ENCODE results near the gene SEMA4A.
"Not testable (repeated sequence)": the region's sequence is repeated elsewhere in the genome, so short reads cannot be mapped to it uniquely, and the experiment has no call there.

SEMA4A gene

DNA sequence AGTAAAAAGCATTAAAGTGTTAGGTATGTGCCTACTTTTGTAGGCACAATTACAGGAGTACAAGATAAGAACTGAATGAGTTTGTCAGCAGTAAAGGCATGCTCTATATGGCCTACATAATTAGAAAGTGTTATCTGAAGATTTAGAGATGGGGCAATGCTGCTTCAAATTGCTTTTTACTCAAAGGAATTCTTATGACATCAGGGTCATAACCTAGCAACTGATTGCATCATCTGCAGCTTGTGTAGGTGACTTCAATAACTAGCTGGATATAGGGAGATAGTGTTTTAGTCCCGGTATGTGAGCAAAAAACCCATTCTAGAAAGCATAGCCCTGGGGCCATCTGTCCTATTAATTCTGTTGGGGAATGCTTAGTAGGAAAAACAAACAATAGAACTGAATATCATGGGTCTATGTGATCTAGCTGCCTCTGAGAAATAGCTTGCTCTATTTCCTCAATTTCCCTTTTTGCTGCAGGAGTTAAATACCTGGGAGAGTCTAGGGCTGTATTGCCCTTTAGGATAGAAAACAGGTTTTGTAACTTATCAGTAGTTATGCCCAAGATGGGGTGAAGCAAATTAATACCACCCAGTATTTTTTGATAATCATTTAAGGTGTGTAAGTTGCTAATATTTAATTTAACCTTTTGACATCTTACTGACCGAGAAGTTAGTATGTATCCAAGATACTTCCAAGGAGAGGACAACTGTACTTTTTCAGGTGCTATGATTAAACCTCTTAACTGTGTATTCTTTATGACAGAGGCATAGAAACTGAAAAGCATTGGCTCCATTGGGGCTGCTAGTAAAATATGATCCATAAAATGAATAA is 33.2 kb downstream of the SEMA4A start:
- H3K36me3 ChIP-seq (ENCODE audit: insufficient read depth); H3K4me1 ChIP-seq (ENCODE audit: low read depth, poor library complexity, severe bottlenecking); H3K9ac ChIP-seq: not testable (repeated sequence)

DNA sequence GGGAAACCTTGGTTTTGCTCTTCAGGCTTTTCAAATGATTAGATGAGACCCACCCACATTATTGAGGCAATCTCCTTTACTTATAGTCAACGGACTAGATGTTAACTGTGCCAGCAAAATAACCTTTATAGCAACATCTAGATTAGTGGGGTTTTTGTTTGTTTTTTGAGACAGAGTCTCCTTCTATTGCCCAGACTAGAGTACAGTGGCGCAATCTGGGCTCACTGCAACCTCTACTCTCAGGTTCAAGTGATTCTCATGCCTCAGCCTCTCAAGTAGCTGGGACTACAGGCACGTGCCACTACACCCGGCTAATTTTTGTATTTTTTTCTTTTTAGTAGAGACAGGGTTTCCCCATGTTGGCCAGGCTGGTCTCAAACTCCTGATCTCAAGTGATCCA is 36.9 kb downstream of the SEMA4A start:
- not testable (repeated sequence) for H3K4me2 ChIP-seq; H3K4me3 ChIP-seq (IDR thresholded peaks at IDR 0.05; ENCODE audit: insufficient read depth, low read depth, low read length); H4K20me1 ChIP-seq (ENCODE audit: insufficient read depth); H3K36me3 ChIP-seq (ENCODE audit: insufficient read depth); H3K9ac ChIP-seq; H3K27ac ChIP-seq; H3K27me3 ChIP-seq (ENCODE audit: insufficient read depth, low read depth); H2AFZ ChIP-seq (ENCODE audit: low read depth)
- Histone ChIP-seq H3K4me1 (ENCODE audit: low read depth, poor library complexity, severe bottlenecking) (peaks cover 10% of the 10 kb centered on the region), H3K79me2 (ENCODE audit: insufficient read depth, low read depth) (peaks cover 13% of the 10 kb centered on the region)

More for the DNA sequence above, 33.2 kb downstream of the SEMA4A start:
- H3K27me3 ChIP-seq (ENCODE audit: insufficient read depth, low read depth); H2AFZ ChIP-seq (ENCODE audit: low read depth); H3K4me2 ChIP-seq; H4K20me1 ChIP-seq (ENCODE audit: insufficient read depth); H3K4me3 ChIP-seq (IDR thresholded peaks at IDR 0.05; ENCODE audit: insufficient read depth, low read depth, low read length); H3K27ac ChIP-seq; H3K79me2 ChIP-seq (ENCODE audit: insufficient read depth, low read depth): not testable (repeated sequence)

DNA sequence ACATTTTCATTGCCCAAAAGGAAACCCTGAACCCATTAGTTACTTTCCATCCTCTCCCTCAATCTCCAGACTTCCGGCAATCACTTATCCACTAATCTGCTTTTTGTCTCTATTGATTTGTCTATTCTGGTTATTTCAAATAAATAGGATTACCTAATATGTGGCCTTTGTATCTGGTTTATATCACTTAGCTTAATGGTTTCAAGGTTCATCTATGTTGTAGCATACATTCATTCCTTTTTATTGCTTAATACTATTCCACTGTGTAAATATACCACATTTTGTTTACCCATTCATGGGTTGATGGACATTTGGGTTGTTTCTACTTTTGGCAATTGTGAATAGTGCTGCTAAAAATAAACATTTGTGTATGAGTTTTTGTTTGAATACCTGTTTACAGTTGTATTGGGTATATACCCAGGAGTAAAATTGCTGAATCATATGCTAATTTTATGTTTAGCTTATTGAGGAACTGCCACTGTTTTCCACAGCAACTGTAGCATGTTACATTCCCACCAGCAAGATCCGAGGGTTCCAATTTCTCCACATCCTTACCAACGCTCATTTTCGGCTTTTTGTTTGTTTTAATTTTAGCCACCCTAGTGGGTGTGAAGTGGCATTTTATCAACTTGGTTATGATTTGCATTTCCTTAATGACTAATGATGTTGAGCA is 38.0 kb downstream of the SEMA4A start:
- H3K79me2 ChIP-seq (ENCODE audit: insufficient read depth, low read depth) = peaks cover 25% of the 10 kb centered on the region
- H2AFZ ChIP-seq (ENCODE audit: low read depth) = no peak overlapping the region
- H3K4me3 ChIP-seq (IDR thresholded peaks at IDR 0.05; ENCODE audit: insufficient read depth, low read depth, low read length) = no peak overlapping the region
- H3K27me3 ChIP-seq (ENCODE audit: insufficient read depth, low read depth) = no peaks in the 10 kb centered on the region
- no peak overlapping the region for H3K9ac ChIP-seq
- no peaks in the 10 kb centered on the region for H3K36me3 ChIP-seq (ENCODE audit: insufficient read depth)
- no peaks in the 10 kb centered on the region for H4K20me1 ChIP-seq (ENCODE audit: insufficient read depth)
- no peak overlapping the region for H3K27ac ChIP-seq
- TF ChIP-seq, protein P1, sequence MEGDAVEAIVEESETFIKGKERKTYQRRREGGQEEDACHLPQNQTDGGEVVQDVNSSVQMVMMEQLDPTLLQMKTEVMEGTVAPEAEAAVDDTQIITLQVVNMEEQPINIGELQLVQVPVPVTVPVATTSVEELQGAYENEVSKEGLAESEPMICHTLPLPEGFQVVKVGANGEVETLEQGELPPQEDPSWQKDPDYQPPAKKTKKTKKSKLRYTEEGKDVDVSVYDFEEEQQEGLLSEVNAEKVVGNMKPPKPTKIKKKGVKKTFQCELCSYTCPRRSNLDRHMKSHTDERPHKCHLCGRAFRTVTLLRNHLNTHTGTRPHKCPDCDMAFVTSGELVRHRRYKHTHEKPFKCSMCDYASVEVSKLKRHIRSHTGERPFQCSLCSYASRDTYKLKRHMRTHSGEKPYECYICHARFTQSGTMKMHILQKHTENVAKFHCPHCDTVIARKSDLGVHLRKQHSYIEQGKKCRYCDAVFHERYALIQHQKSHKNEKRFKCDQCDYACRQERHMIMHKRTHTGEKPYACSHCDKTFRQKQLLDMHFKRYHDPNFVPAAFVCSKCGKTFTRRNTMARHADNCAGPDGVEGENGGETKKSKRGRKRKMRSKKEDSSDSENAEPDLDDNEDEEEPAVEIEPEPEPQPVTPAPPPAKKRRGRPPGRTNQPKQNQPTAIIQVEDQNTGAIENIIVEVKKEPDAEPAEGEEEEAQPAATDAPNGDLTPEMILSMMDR (conservative IDR thresholded peaks at IDR 0.05; ENCODE audit: low read depth, low read length) = no peak
- peaks cover 22% of the 10 kb centered on the region for H3K4me1 ChIP-seq (ENCODE audit: low read depth, poor library complexity, severe bottlenecking)
- H3K4me2 ChIP-seq = no peak overlapping the region

DNA sequence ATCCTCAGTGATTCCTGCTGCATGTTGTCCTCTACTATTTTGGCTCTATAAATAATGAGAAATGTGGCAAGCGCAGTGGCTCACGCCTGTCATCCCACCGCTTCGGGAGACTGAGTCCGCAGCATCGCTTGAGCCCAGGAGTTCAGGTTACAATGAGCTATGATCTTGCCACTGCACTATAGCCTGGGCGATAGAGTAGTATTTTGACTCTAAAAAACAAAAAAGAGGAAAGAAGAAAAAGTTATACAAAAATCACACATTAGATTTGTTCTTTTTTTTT is 39.8 kb downstream of the SEMA4A start:
- peak overlapping the region; percentile 56 for H3K9ac ChIP-seq
- H3K36me3 ChIP-seq (ENCODE audit: insufficient read depth) = no peaks in the 10 kb centered on the region
- H3K4me1 ChIP-seq (ENCODE audit: low read depth, poor library complexity, severe bottlenecking) = peaks cover 24% of the 10 kb centered on the region
- no peaks in the 10 kb centered on the region for H3K27me3 ChIP-seq (ENCODE audit: insufficient read depth, low read depth)
- H4K20me1 ChIP-seq (ENCODE audit: insufficient read depth) = no peaks in the 10 kb centered on the region
- H3K4me3 ChIP-seq (IDR thresholded peaks at IDR 0.05; ENCODE audit: insufficient read depth, low read depth, low read length) = peak overlapping the region; percentile 8
- H2AFZ ChIP-seq (ENCODE audit: low read depth) = peak overlapping the region; percentile 79
- H3K4me2 ChIP-seq = peak overlapping the region; percentile 19
- peaks cover 42% of the 10 kb centered on the region for H3K79me2 ChIP-seq (ENCODE audit: insufficient read depth, low read depth)
- peak overlapping the region; percentile 42 for H3K27ac ChIP-seq
- TF ChIP-seq, protein P1 (conservative IDR thresholded peaks at IDR 0.05; ENCODE audit: low read depth, low read length) = no peak

DNA sequence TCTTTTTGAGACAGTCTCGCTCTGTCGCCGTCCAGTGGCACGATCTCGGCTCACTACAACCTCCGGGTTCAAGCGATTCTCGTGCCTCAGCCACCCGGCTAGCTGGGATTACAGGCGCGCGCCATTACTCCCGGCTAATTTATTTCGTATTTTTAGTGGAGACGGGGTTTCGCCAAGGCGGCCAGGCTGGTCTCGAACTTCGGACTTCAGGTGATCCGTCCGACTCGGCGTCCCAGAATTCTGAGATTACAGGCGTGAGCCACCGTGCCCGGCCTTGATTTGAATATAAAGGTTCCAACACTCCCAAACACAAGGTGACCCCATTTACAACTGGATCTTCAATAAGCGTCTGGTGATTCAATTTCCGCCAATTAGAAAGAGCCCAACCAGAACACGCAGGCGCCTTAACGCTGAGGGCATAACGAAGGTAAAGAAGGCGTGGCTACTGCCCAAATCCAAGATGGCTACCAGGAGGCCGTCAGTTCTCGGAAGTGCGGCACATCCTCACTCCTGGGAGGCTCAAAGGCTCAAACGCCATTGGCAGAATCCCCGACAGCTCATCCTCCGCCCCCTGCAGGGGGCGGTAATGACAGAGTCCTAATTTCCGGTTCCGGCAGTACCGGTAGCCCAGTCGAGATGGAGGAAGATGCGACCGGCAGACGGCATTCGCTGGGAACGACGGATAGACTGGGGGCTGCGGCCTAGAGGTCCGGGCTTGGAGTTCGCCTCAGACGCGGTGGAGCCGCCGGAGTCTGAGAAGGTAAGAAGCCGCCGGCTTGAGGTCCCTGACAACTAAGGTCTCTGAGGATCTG is 40.3 kb downstream of the SEMA4A start, which contains the start of gene SLC25A44:
SLC25A44 (plus strand) TSS at position 617 of the 812 bp plus-strand sequence. CDS start 5,744 bp downstream, outside the sequence.
- Histone ChIP-seq H3K4me1 (ENCODE audit: low read depth, poor library complexity, severe bottlenecking) (peaks cover 24% of the 10 kb centered on the region), H2AFZ (ENCODE audit: low read depth) (peak within 1 kb of the TSS; percentile 79), H3K9ac (peak within 1 kb of the TSS; percentile 56), H3K27ac (peak within 1 kb of the TSS; percentile 42), H3K4me2 (peak within 1 kb of the TSS; percentile 90), H3K79me2 (ENCODE audit: insufficient read depth, low read depth) (peaks cover 45% of the 10 kb centered on the region), H3K4me3 (IDR thresholded peaks at IDR 0.05; ENCODE audit: insufficient read depth, low read depth, low read length) (peak within 1 kb of the TSS; percentile 99), H4K20me1 (ENCODE audit: insufficient read depth) (no peaks in the 10 kb centered on the region), H3K27me3 (ENCODE audit: insufficient read depth, low read depth) (no peaks in the 10 kb centered on the region), H3K36me3 (ENCODE audit: insufficient read depth) (no peaks in the 10 kb centered on the region; the same call in 1 of the 2 replicates)
- TF ChIP-seq, protein P1 (conservative IDR thresholded peaks at IDR 0.05; ENCODE audit: low read depth, low read length) = peak; percentile 97
